HCT116 (cell line): ENCODE results near the gene ABCG1. TPM values are rescaled to one million over a fixed set of nuclear protein-coding genes. Genes with fewer than 3 reads are reported as not detected.

ENCODE experiments used
- ATAC-seq: fragments of 200-7000 bp; cut with Tn5 transposase; 2 replicates; pipeline ENCODE4 v1.9.1; 2020; ENCODE audit warnings: mild to moderate bottlenecking, moderate library complexity
- BruUV-seq: library from RNA; stranded (reverse); fragments of 400-500 nt; replicated peaks from 2 replicates; lab custom pipeline; 2021; lab: Mats Ljungman, UMichigan
- CTCF ChIA-PET: fragments of 300-600 bp; sonication (Branson Sonifier 250); formaldehyde crosslinking; loops from one replicate; lab custom pipeline; 2021; ENCODE audit warnings: antibody characterized with exemption; lab: Charles Lee
- POLR2A ChIA-PET: fragments of 300-600, 350-600 bp; sonication (Branson Sonifier 250); formaldehyde crosslinking; loops from one replicate; lab custom pipeline; 2021; ENCODE audit warnings: antibody characterized with exemption; lab: Charles Lee
- RAD21 ChIA-PET, 2 experiments: fragments of 300-600 bp; sonication (Branson Sonifier 250); formaldehyde crosslinking; loops; one replicate each; lab custom pipeline; 2023; ENCODE audit warnings: low total read pairs in 2 of 2; ENCODE audit not compliant: uncharacterized antibody in 2 of 2, unreplicated experiment in 2 of 2, low non-redundant PET in 1 of 2; lab: Charles Lee
- DNase-seq: peaks from one replicate; pipeline ENCODE4 v3.0.0-alpha.2; 2010; ENCODE audit warnings: low read depth, low spot score
- H2AFZ ChIP-seq: fragments of 200-600 bp; shearing (Covaris generic), sonication (generic); 2 replicates; pipeline ENCODE4 v1.6.1; 2017; ENCODE audit warnings: low read depth, mixed run types, mixed read lengths, antibody characterized with exemption, low read length; ENCODE audit not compliant: poor library complexity, severe bottlenecking
- H3K27ac ChIP-seq: 2 replicates; pipeline ENCODE4 v1.5.1; 2012; ENCODE audit warnings: low read depth, low read length
- H3K27me3 ChIP-seq: fragments of 200-600 bp; sonication (generic); 2 replicates; pipeline ENCODE4 v1.6.1; 2016; ENCODE audit warnings: mixed run types, low read length, mixed read lengths; ENCODE audit not compliant: insufficient read depth
- H3K36me3 ChIP-seq, 2 experiments: fragments of 200-500 bp in 1 of 2; fragments of 200-600 bp in 1 of 2; sonication (Bioruptor generic) in 1 of 2; sonication (generic) in 1 of 2; 2 replicates each; pipeline versions ENCODE4 v1.5.1 to v1.6.1; 2014 to 2016; ENCODE audit warnings: low read length in 2 of 2, inconsistent platforms in 1 of 2, mixed read lengths in 1 of 2, mixed run types in 1 of 2; ENCODE audit not compliant: insufficient read depth in 2 of 2, control insufficient read depth in 1 of 2
- H3K4me1 ChIP-seq, 2 experiments: fragments of 200-600 bp in 1 of 2; sonication (generic) in 1 of 2; 2 replicates each; pipeline versions ENCODE4 v1.5.1 to v1.6.1; 2012 to 2017; ENCODE audit warnings: low read length in 2 of 2, inconsistent platforms in 1 of 2, mild to moderate bottlenecking in 1 of 2, mixed read lengths in 1 of 2, mixed run types in 1 of 2, moderate library complexity in 1 of 2; ENCODE audit not compliant: insufficient read depth in 2 of 2, control insufficient read depth in 1 of 2
- H3K4me2 ChIP-seq: fragments of 200-600 bp; sonication (generic); 2 replicates; pipeline ENCODE4 v1.6.1; 2017; ENCODE audit warnings: mixed run types, low read length, mixed read lengths
- H3K4me3 ChIP-seq, 2 experiments: fragments of 200-600 bp in 1 of 2; sonication (generic) in 1 of 2; replicated peaks in 1 of 2; 2 replicates each; pipeline ENCODE4 v1.5.1; 2011 to 2016; ENCODE audit warnings: low read length in 2 of 2, control low read depth in 1 of 2, low read depth in 1 of 2, mild to moderate bottlenecking in 1 of 2, mixed read lengths in 1 of 2, mixed run types in 1 of 2
- H3K79me2 ChIP-seq: fragments of 200-600 bp; sonication (generic); 2 replicates; pipeline ENCODE4 v1.6.1; 2017; ENCODE audit warnings: mild to moderate bottlenecking, mixed run types, low read length, moderate library complexity, mixed read lengths; ENCODE audit not compliant: insufficient read depth
- H3K9ac ChIP-seq: fragments of 200-600 bp; sonication (generic); 2 replicates; pipeline ENCODE4 v1.6.1; 2016; ENCODE audit warnings: low read length, mixed read lengths
- H3K9me2 ChIP-seq: fragments of 200-600 bp; sonication (generic), shearing (Covaris generic); 2 replicates; pipeline ENCODE4 v1.6.1; 2017; ENCODE audit warnings: mixed run types, mild to moderate bottlenecking, moderate library complexity; ENCODE audit not compliant: insufficient read depth
- H3K9me3 ChIP-seq, 2 experiments: fragments of 200-500 bp in 1 of 2; fragments of 200-600 bp in 1 of 2; sonication (Bioruptor generic) in 1 of 2; sonication (generic) in 1 of 2; 2 replicates each; pipeline ENCODE4 v1.6.1; 2014 to 2017; ENCODE audit warnings: low read length in 2 of 2, mixed read lengths in 2 of 2, inconsistent platforms in 1 of 2, low read depth in 1 of 2, mild to moderate bottlenecking in 1 of 2, mixed run types in 1 of 2, moderate library complexity in 1 of 2; ENCODE audit not compliant: control insufficient read depth in 1 of 2, insufficient read depth in 1 of 2
- H4K20me1 ChIP-seq: fragments of 200-600 bp; sonication (generic), shearing (Covaris generic); 2 replicates; pipeline ENCODE4 v1.6.1; 2017; ENCODE audit warnings: mixed run types, mild to moderate bottlenecking, moderate library complexity; ENCODE audit not compliant: insufficient read depth
- ATF3 ChIP-seq: IDR thresholded peaks from 2 replicates; pipeline ENCODE4 v1.6.1; 2012
- CBX3 ChIP-seq: IDR thresholded peaks from 2 replicates; pipeline ENCODE4 v1.6.1; 2012; ENCODE audit warnings: low read depth
- CEBPB ChIP-seq: IDR thresholded peaks from 2 replicates; pipeline ENCODE4 v1.6.1; 2012; ENCODE audit warnings: low read depth
- CTCF ChIP-seq, 3 experiments: fragments of 200-600 bp in 1 of 3; sonication (generic) in 1 of 3; IDR thresholded peaks in 2 of 3; conservative IDR thresholded peaks in 1 of 3; 2 replicates each; pipeline ENCODE4 v1.5.1; 2012 to 2017; ENCODE audit warnings: low read depth in 2 of 3, low read length in 2 of 3, antibody characterized with exemption in 1 of 3, borderline replicate concordance in 1 of 3, control low read depth in 1 of 3, mild to moderate bottlenecking in 1 of 3, mixed read lengths in 1 of 3, mixed run types in 1 of 3, moderate library complexity in 1 of 3; ENCODE audit not compliant: insufficient read depth in 1 of 3
- EGR1 ChIP-seq: IDR thresholded peaks from 2 replicates; pipeline ENCODE4 v1.6.1; 2012; ENCODE audit warnings: low read depth
- ELF1 ChIP-seq: IDR thresholded peaks from 2 replicates; pipeline ENCODE4 v1.6.1; 2012; ENCODE audit warnings: low read depth, borderline replicate concordance
- EZH2 ChIP-seq: fragments of 200-600 bp; sonication (generic); IDR thresholded peaks from 2 replicates; pipeline ENCODE4 v1.6.1; 2017; ENCODE audit warnings: antibody characterized with exemption, mixed run types
- EZH2phosphoT487 ChIP-seq: fragments of 200-600 bp; IDR thresholded peaks from 2 replicates; pipeline ENCODE4 v1.6.1; 2018; ENCODE audit warnings: antibody characterized with exemption, borderline replicate concordance
- FOSL1 ChIP-seq: IDR thresholded peaks from 2 replicates; pipeline ENCODE4 v1.6.1; 2012; ENCODE audit warnings: low read depth
- JUND ChIP-seq: IDR thresholded peaks from 2 replicates; pipeline ENCODE4 v1.6.1; 2012
- MAX ChIP-seq: IDR thresholded peaks from 2 replicates; pipeline ENCODE4 v1.6.1; 2012
- POLR2A ChIP-seq: IDR thresholded peaks from 2 replicates; pipeline ENCODE4 v1.7.0; 2011; ENCODE audit warnings: borderline replicate concordance; ENCODE audit not compliant: insufficient read depth, insufficient read length; ENCODE audit errors: extremely low read depth
- RAD21 ChIP-seq: IDR thresholded peaks from 2 replicates; pipeline ENCODE4 v1.6.1; 2012; ENCODE audit warnings: low read depth, mild to moderate bottlenecking
- REST ChIP-seq: IDR thresholded peaks from 2 replicates; pipeline ENCODE4 v1.6.1; 2012; ENCODE audit warnings: low read depth
- SIN3A ChIP-seq: IDR thresholded peaks from 2 replicates; pipeline ENCODE4 v1.6.1; 2012; ENCODE audit warnings: low read depth
- SP1 ChIP-seq: IDR thresholded peaks from 2 replicates; pipeline ENCODE4 v1.6.1; 2012; ENCODE audit warnings: low read depth
- TCF7L2 ChIP-seq: IDR thresholded peaks from 2 replicates; pipeline ENCODE4 v1.7.0; 2011; ENCODE audit warnings: borderline replicate concordance, inconsistent platforms; ENCODE audit not compliant: insufficient read depth, insufficient read length; ENCODE audit errors: extremely low read depth
- YY1 ChIP-seq: IDR thresholded peaks from 2 replicates; pipeline ENCODE4 v1.6.1; 2011; ENCODE audit warnings: low read length, low read depth, moderate library complexity, mild to moderate bottlenecking; ENCODE audit not compliant: insufficient replicate concordance; ENCODE audit errors: extremely low read depth
- ZNF274 ChIP-seq: fragments of 200-500 bp; sonication (Bioruptor generic); IDR thresholded peaks from 2 replicates; pipeline ENCODE4 v1.6.1; 2014; ENCODE audit warnings: mild to moderate bottlenecking, low read depth, low read length, inconsistent platforms
- intact Hi-C: fragments of 100-400 bp; cut with micrococcal nuclease; formaldehyde crosslinking; loops from 2 replicates; pipeline ENCODE4 v1.10.0; 2022
- total RNA-seq: library from RNA; stranded (reverse); gene quantifications from one replicate; pipeline ENCODE4 v1.2.1, GENCODE V29; 2021; ENCODE audit not compliant: unreplicated experiment

ABCG1 gene
- total RNA-seq, 1 experiment from 2014 or later: 1.6 TPM

- no peak for TF ChIP-seq YY1
- TF ChIP-seq JUND: no peak
- no peak for TF ChIP-seq CEBPB
- TF ChIP-seq TCF7L2: no peak
- no peak for TF ChIP-seq ELF1
- no peak for TF ChIP-seq EGR1
- TF ChIP-seq RAD21: no peak
- TF ChIP-seq SP1: no peak
- TF ChIP-seq FOSL1: no peak
- TF ChIP-seq CBX3: no peak
- TF ChIP-seq SIN3A: no peak
- TF ChIP-seq EZH2: no peak
- TF ChIP-seq CTCF (IDR thresholded peaks at IDR 0.05 in 2 of 3, conservative IDR thresholded peaks at IDR 0.05 in 1 of 3; ENCODE audit: borderline replicate concordance in 1 of 3, insufficient read depth in 1 of 3, low read depth in 2 of 3, low read length in 2 of 3): no peak
- TF ChIP-seq EZH2phosphoT487: no peak
- TF ChIP-seq REST: no peak
- TF ChIP-seq ATF3: no peak
- TF ChIP-seq POLR2A: no peak
- no peak for TF ChIP-seq MAX
- no peak for TF ChIP-seq ZNF274
- DNase-seq: no peak
- H3K36me3 ChIP-seq: no peaks in the 10 kb centered on the region
- no peak for ATAC-seq
- H3K9me3 ChIP-seq: no peaks in the 10 kb centered on the region
- no peaks in the 10 kb centered on the region for H3K79me2 ChIP-seq
- H3K9me2 ChIP-seq: no peaks in the 10 kb centered on the region
- H2AFZ ChIP-seq: no peak overlapping the region
- ChIA-PET RAD21 (no interaction called here), CTCF (interaction anchor here (0.9 to 2.7 kb wide), 7 partner anchors 9 to 115 kb away, joined by 3 to 36 read pairs (median 10); no protein-coding TSS in a partner anchor), POLR2A (no interaction called here)
- no peaks in the 10 kb centered on the region for H4K20me1 ChIP-seq
- H3K4me1 ChIP-seq: peaks cover 5 to 10% of the 10 kb centered on the region in 2 experiments; a peak in 3 of 4 replicates
- intact Hi-C loops: no loop called here
- H3K4me3 ChIP-seq: no peak overlapping the region
- no peak overlapping the region for H3K9ac ChIP-seq
- no peak overlapping the region for H3K27ac ChIP-seq
- H3K4me2 ChIP-seq: no peak overlapping the region
- no TSS peak for BruUV-seq
- no peaks in the 10 kb centered on the region for H3K27me3 ChIP-seq
Measured at GRCh38 chr21:42260121-42260520, 41.2 kb downstream of the ABCG1 start.
